GM18867 (cell line): ENCODE data around the gene COX6A1.
"Not testable (repeated sequence)": the region's sequence is repeated elsewhere in the genome, so short reads cannot be mapped to it uniquely, and the experiment has no call there.

ENCODE experiments used
- ATAC-seq: cut with Tn5 transposase; IDR thresholded peaks from one replicate; pipeline ENCODE4 v1.9.1; 2021; ENCODE audit warnings: mild to moderate bottlenecking, moderate library complexity; ENCODE audit not compliant: unreplicated experiment

COX6A1 gene

GRCh38 chr12:120466560-120467315 is 28.8 kb downstream of the COX6A1 start:
- ATAC-seq: no peak

GRCh38 chr12:120467439-120467838 is 29.5 kb downstream of the COX6A1 start:
- no peak for ATAC-seq

- no peak for ATAC-seq
Observed at GRCh38 chr12:120468325-120468820, 30.5 kb downstream of the COX6A1 start.

GRCh38 chr12:120468821-120469449 is 31.0 kb downstream of the COX6A1 start:
- peak; percentile 24 for ATAC-seq

GRCh38 chr12:120469450-120470149 is 31.7 kb downstream of the COX6A1 start, which contains the start of gene SRSF9:
Gene SRSF9 (minus strand): TSS chr12:120469748. CDS start chr12:120469609, 139 bp downstream.
- peak; percentile 85 for ATAC-seq

GRCh38 chr12:120470150-120470784 is 32.4 kb downstream of the COX6A1 start:
- ATAC-seq: peak; percentile 28

- ATAC-seq: no peak
Observed at GRCh38 chr12:120472521-120472920, 34.6 kb downstream of the COX6A1 start.

GRCh38 chr12:120473807-120474615 is 36.1 kb downstream of the COX6A1 start:
- no peak for ATAC-seq

GRCh38 chr12:120474616-120474960 is 36.7 kb downstream of the COX6A1 start:
- no peak for ATAC-seq

GRCh38 chr12:120475643-120476042 is 37.7 kb downstream of the COX6A1 start:
- ATAC-seq: no peak

GRCh38 chr12:120479458-120479857 is 41.5 kb downstream of the COX6A1 start:
- no peak for ATAC-seq

GRCh38 chr12:120480211-120480610 is 42.3 kb downstream of the COX6A1 start:
- no peak for ATAC-seq

- no peak for ATAC-seq
Observed at GRCh38 chr12:120481022-120481767, 43.3 kb downstream of the COX6A1 start.

- no peak for ATAC-seq
Observed at GRCh38 chr12:120483621-120484020, 45.7 kb downstream of the COX6A1 start.

- no peak for ATAC-seq
Observed at GRCh38 chr12:120485961-120486881, 48.3 kb downstream of the COX6A1 start.

GRCh38 chr12:120487552-120487951 is 49.6 kb downstream of the COX6A1 start:
- ATAC-seq: not testable (repeated sequence)

- no peak for ATAC-seq
Observed at GRCh38 chr12:120488057-120488640, 50.2 kb downstream of the COX6A1 start.

GRCh38 chr12:120489018-120489417 is 51.1 kb downstream of the COX6A1 start:
- ATAC-seq: no peak
